Parathyroid adenoma (tissue), 2 donors: Measurements from ENCODE around the gene CDK3.

ENCODE experiments used
- H2AFZ ChIP-seq: fragments of 300-600 bp; sonication (generic); one replicate; pipeline ENCODE4 v1.7.0; 2017; ENCODE audit warnings: antibody characterized with exemption, mild to moderate bottlenecking
- H3K27ac ChIP-seq: fragments of 300-600 bp; sonication (generic); one replicate; pipeline ENCODE4 v1.7.0; 2017
- H3K27me3 ChIP-seq: fragments of 300-600 bp; sonication (generic); one replicate; pipeline ENCODE4 v1.7.0; 2017; ENCODE audit warnings: low read length; ENCODE audit not compliant: control insufficient read depth, insufficient read depth
- H3K36me3 ChIP-seq: fragments of 300-600 bp; sonication (generic); one replicate; pipeline ENCODE4 v1.7.0; 2017; ENCODE audit warnings: low read length; ENCODE audit not compliant: control insufficient read depth, insufficient read depth
- H3K4me1 ChIP-seq: fragments of 300-600 bp; sonication (generic); one replicate; pipeline ENCODE4 v1.7.0; 2017; ENCODE audit warnings: control low read depth
- H3K4me2 ChIP-seq: fragments of 300-600 bp; sonication (generic); one replicate; pipeline ENCODE4 v1.7.0; 2017; ENCODE audit warnings: low read length
- H3K4me3 ChIP-seq: fragments of 300-600 bp; sonication (generic); one replicate; pipeline ENCODE4 v1.7.0; 2017; ENCODE audit warnings: low read depth, low read length
- H3K79me2 ChIP-seq: fragments of 300-600 bp; sonication (generic); one replicate; pipeline ENCODE4 v1.7.0; 2017; ENCODE audit warnings: control low read depth
- H3K9ac ChIP-seq: fragments of 300-600 bp; sonication (generic); one replicate; pipeline ENCODE4 v1.7.0; 2017; ENCODE audit warnings: mild to moderate bottlenecking
- H3K9me3 ChIP-seq: fragments of 300-600 bp; sonication (generic); one replicate; pipeline ENCODE4 v1.7.0; 2017; ENCODE audit warnings: low read length; ENCODE audit not compliant: control insufficient read depth
- TF ChIP-seq, protein P1 (sequence below): fragments of 300-600 bp; sonication (generic); IDR thresholded peaks from one replicate; pipeline ENCODE4 v1.7.0; 2017; ENCODE audit warnings: antibody characterized with exemption, mild to moderate bottlenecking
- donor health status: primary hyperparathyroidism.

Gene CDK3

GRCh38 chr17:76034428-76035350 is 34.0 kb downstream of the CDK3 start:
- Histone ChIP-seq H3K4me3 (no peak overlapping the region), H3K9me3 (no peaks in the 10 kb centered on the region), H3K27ac (no peak overlapping the region), H3K36me3 (no peaks in the 10 kb centered on the region), H3K4me2 (no peak overlapping the region), H2AFZ (no peak overlapping the region), H3K9ac (no peak overlapping the region), H3K79me2 (no peaks in the 10 kb centered on the region), H3K4me1 (peaks cover 7% of the 10 kb centered on the region), H3K27me3 (no peaks in the 10 kb centered on the region)
- TF ChIP-seq, protein P1, sequence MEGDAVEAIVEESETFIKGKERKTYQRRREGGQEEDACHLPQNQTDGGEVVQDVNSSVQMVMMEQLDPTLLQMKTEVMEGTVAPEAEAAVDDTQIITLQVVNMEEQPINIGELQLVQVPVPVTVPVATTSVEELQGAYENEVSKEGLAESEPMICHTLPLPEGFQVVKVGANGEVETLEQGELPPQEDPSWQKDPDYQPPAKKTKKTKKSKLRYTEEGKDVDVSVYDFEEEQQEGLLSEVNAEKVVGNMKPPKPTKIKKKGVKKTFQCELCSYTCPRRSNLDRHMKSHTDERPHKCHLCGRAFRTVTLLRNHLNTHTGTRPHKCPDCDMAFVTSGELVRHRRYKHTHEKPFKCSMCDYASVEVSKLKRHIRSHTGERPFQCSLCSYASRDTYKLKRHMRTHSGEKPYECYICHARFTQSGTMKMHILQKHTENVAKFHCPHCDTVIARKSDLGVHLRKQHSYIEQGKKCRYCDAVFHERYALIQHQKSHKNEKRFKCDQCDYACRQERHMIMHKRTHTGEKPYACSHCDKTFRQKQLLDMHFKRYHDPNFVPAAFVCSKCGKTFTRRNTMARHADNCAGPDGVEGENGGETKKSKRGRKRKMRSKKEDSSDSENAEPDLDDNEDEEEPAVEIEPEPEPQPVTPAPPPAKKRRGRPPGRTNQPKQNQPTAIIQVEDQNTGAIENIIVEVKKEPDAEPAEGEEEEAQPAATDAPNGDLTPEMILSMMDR, result no peak

- H2AFZ ChIP-seq, result no peak overlapping the region
- H3K4me2 ChIP-seq, result no peak overlapping the region
- no peaks in the 10 kb centered on the region for H3K9me3 ChIP-seq
- H3K79me2 ChIP-seq, result no peaks in the 10 kb centered on the region
- H3K4me3 ChIP-seq, result no peak overlapping the region
- H3K36me3 ChIP-seq, result no peaks in the 10 kb centered on the region
- TF ChIP-seq, protein P1, result no peak
- H3K27ac ChIP-seq, result no peak overlapping the region
- H3K9ac ChIP-seq, result no peak overlapping the region
- H3K4me1 ChIP-seq, result peaks cover 4% of the 10 kb centered on the region
- H3K27me3 ChIP-seq, result no peaks in the 10 kb centered on the region
Observed at GRCh38 chr17:76036497-76037261, 36.0 kb downstream of the CDK3 start.

DNA sequence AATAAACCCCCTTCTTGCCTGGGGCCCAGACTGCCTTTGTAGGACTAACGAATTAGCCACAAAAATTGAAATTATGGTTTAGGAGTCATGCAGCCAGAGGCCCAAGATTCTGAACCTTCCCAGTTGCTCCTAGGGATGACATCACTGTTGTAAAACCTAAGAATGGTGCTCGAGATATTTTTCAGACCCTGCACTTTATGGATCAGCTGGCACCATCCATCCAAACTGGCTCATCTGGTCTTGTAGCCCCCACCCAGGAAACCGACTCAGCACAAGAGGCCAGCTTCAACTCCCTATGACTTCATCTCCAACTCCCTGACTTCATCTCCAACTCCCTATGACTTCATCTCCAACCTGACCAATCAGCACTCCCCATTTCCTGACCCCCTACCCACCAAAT is 37.4 kb downstream of the CDK3 start:
- Histone ChIP-seq H3K36me3 (no peaks in the 10 kb centered on the region), H3K9me3 (no peaks in the 10 kb centered on the region), H3K4me2 (no peak overlapping the region), H3K27me3 (no peaks in the 10 kb centered on the region), H3K9ac (no peak overlapping the region), H3K4me1 (no peaks in the 10 kb centered on the region), H3K4me3 (no peak overlapping the region), H2AFZ (no peak overlapping the region), H3K27ac (no peak overlapping the region), H3K79me2 (no peaks in the 10 kb centered on the region)
- TF ChIP-seq, protein P1, result no peak

DNA sequence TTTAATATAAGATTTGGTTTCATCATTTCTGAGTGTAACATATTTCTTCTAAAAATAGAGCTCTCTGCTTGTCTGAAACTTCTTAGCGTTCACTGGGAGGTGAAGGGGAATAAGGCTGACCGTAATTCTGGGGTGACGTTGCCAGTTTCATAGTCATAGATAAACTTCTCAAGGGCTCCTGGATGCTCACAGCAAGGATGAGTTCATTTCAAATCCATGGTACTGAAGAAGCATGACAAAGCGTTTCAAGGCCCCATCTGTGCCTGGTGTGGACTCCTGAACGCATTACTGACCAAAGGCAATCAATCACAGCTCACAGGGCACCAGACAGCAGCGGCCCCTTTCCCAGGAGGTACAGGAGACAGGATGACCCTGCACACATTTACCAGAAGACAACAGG is 38.5 kb downstream of the CDK3 start:
- Histone ChIP-seq H3K27me3 (no peaks in the 10 kb centered on the region), H3K4me2 (no peak overlapping the region), H2AFZ (no peak overlapping the region), H3K27ac (no peak overlapping the region), H3K4me3 (no peak overlapping the region), H3K9me3 (no peaks in the 10 kb centered on the region), H3K9ac (no peak overlapping the region), H3K79me2 (no peaks in the 10 kb centered on the region), H3K4me1 (no peaks in the 10 kb centered on the region), H3K36me3 (no peaks in the 10 kb centered on the region)
- TF ChIP-seq, protein P1, result no peak
